ENCODE results near the gene DLG5.

DNA sequence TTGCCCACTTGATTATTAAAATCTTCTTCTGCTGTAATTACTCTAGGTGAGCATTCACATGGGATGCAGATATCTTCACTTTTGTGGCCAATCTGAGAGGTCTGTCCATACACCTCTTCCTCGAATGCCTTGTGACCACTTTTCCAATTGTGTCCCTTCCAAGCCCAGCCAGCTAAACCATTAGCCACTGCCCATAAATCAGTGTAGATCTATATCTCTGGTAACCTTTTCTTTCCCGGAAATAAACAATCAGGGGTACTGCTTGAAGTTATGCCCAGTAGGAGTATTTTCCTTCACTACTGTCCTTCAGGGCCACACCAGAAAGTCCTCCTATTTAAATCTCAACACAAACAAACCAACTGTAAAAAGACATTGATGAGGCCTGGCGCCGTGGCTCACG is 184.4 kb downstream of the DLG5 start:
- TF ChIP-seq YY1 (IDR thresholded peaks at IDR 0.05; ENCODE audit: insufficient read depth, insufficient read length) (no peak), ZNF274 (IDR thresholded peaks at IDR 0.05; ENCODE audit: low read depth, low read length) (no peak), SUZ12 (IDR thresholded peaks at IDR 0.05; ENCODE audit: extremely low read depth, insufficient read depth, insufficient read length) (no peak)
